Measurements from ENCODE around the gene HIRA.

GRCh38 chr22:19478045-19478900 is 46.7 kb upstream of the HIRA start:
- no peak for TF ChIP-seq CTCF (IDR thresholded peaks at IDR 0.05)
- TF ChIP-seq POLR2A (IDR thresholded peaks at IDR 0.05), result no peak
